HepG2 (cell line): ENCODE measurements around the gene GRHPR. TPM values are rescaled to one million over a fixed set of nuclear protein-coding genes. Genes with fewer than 3 reads are reported as not detected.

Experiments used
- FOXJ3 ChIP-seq: sonication (generic); formaldehyde crosslinking; IDR thresholded peaks from 2 replicates; pipeline ENCODE4 v1.4.0; 2020; ENCODE audit warnings: missing genetic modification reagents, mild to moderate bottlenecking, borderline replicate concordance
- GTF2F1 ChIP-seq: fragments of 150-350 bp; IDR thresholded peaks from 2 replicates; pipeline ENCODE4 v1.6.1; 2014; ENCODE audit warnings: low read length
- HHEX ChIP-seq: IDR thresholded peaks from 2 replicates; pipeline ENCODE4 v1.6.1; 2016; ENCODE audit warnings: control low read depth
- KMT2A ChIP-seq: sonication (generic); formaldehyde crosslinking; IDR thresholded peaks from 2 replicates; pipeline ENCODE4 v1.4.0; 2020; ENCODE audit warnings: missing genetic modification reagents
- MTF1 ChIP-seq: sonication (generic); formaldehyde crosslinking; IDR thresholded peaks from 2 replicates; pipeline ENCODE4 v1.5.0; 2020; ENCODE audit warnings: missing genetic modification reagents
- NCOA1 ChIP-seq: sonication (generic); formaldehyde crosslinking; IDR thresholded peaks from 2 replicates; pipeline ENCODE4 v1.9.0; 2021; ENCODE audit warnings: missing genetic modification reagents
- NR2F2 ChIP-seq: IDR thresholded peaks from 2 replicates; pipeline ENCODE4 v1.6.1; 2012; ENCODE audit warnings: low read depth, inconsistent platforms, borderline replicate concordance
- SETDB1 ChIP-seq: sonication (generic); formaldehyde crosslinking; IDR thresholded peaks from 2 replicates; pipeline ENCODE4 v1.5.1; 2020; ENCODE audit warnings: missing genetic modification reagents, mild to moderate bottlenecking, borderline replicate concordance
- SUZ12 ChIP-seq: fragments of 150-350 bp; IDR thresholded peaks from 2 replicates; pipeline ENCODE4 v1.6.1; 2014; ENCODE audit warnings: low read depth, low read length
- ZFP82 ChIP-seq: sonication (generic); formaldehyde crosslinking; IDR thresholded peaks from 2 replicates; pipeline ENCODE4 v1.5.1; 2020; ENCODE audit warnings: mild to moderate bottlenecking, missing genetic modification reagents, borderline replicate concordance
- ZFX ChIP-seq: sonication (generic); formaldehyde crosslinking; IDR thresholded peaks from 2 replicates; pipeline ENCODE4 v1.4.0; 2020; ENCODE audit warnings: mild to moderate bottlenecking, low read depth, missing genetic modification reagents, moderate library complexity
- ZNF180 ChIP-seq: sonication (generic); formaldehyde crosslinking; IDR thresholded peaks from 2 replicates; pipeline ENCODE4 v1.4.0; 2020; ENCODE audit warnings: low read depth, missing genetic modification reagents, borderline replicate concordance
- ZNF331 ChIP-seq: sonication (generic); formaldehyde crosslinking; IDR thresholded peaks from 2 replicates; pipeline ENCODE4 v1.4.0; 2020; ENCODE audit warnings: missing genetic modification reagents
- ZNF335 ChIP-seq: sonication (generic); formaldehyde crosslinking; IDR thresholded peaks from 2 replicates; pipeline ENCODE4 v1.4.0; 2020; ENCODE audit warnings: missing genetic modification reagents
- ZNF432 ChIP-seq: sonication (generic); formaldehyde crosslinking; IDR thresholded peaks from 2 replicates; pipeline ENCODE4 v1.5.0; 2020; ENCODE audit warnings: missing genetic modification reagents, mild to moderate bottlenecking, borderline replicate concordance
- ZNF546 ChIP-seq: sonication (generic); formaldehyde crosslinking; conservative IDR thresholded peaks from 2 replicates; pipeline ENCODE4 v1.8.1; 2023; ENCODE audit warnings: mild to moderate bottlenecking, missing genetic modification reagents
- ZNF550 ChIP-seq: sonication (generic); formaldehyde crosslinking; IDR thresholded peaks from 2 replicates; pipeline ENCODE4 v1.4.0; 2020; ENCODE audit warnings: mild to moderate bottlenecking, missing genetic modification reagents, borderline replicate concordance
- ZNF589 ChIP-seq: sonication (generic); formaldehyde crosslinking; conservative IDR thresholded peaks from 2 replicates; pipeline ENCODE4 v1.8.0; 2022; ENCODE audit warnings: mild to moderate bottlenecking, moderate library complexity, missing genetic modification reagents
- ZNF713 ChIP-seq: sonication (generic); formaldehyde crosslinking; IDR thresholded peaks from 2 replicates; pipeline ENCODE4 v1.4.0; 2020; ENCODE audit warnings: mild to moderate bottlenecking, missing genetic modification reagents
- polyA plus RNA-seq, 8 experiments: library from polyadenylated mRNA; depleted of rRNA in 3 of 8; stranded (reverse) in 7 of 8; unstranded in 1 of 8; fragments of >200 nt; fragmentation: Illumina TruSeq in 4 of 8; extraction: Trizol in 4 of 8; gene quantifications; 2 replicates each; pipeline versions ENCODE4 v1.2.1 to v1.2.3, GENCODE V29; 2011 to 2016; ENCODE audit warnings: low read depth in 4 of 8, missing spikeins in 1 of 8, mixed read lengths in 1 of 8; ENCODE audit not compliant: insufficient read depth in 1 of 8
- total RNA-seq, 5 experiments: library from RNA; depleted of rRNA; stranded (reverse); fragments of >200 nt; fragmentation: Illumina TruSeq; extraction: Trizol; gene quantifications; 2 replicates each; pipeline ENCODE4 v1.2.3, GENCODE V29; 2016; ENCODE audit warnings: low read depth in 1 of 5
- TF ChIP-seq, protein P1 (sequence below): sonication (generic); formaldehyde crosslinking; IDR thresholded peaks from 2 replicates; pipeline ENCODE4 v1.8.0; 2022; ENCODE audit warnings: missing genetic modification reagents, mild to moderate bottlenecking, inconsistent platforms, borderline replicate concordance
- TF ChIP-seq, protein P2 (sequence below): sonication (generic); formaldehyde crosslinking; IDR thresholded peaks from 2 replicates; pipeline ENCODE4 v1.9.0; 2021; ENCODE audit warnings: missing genetic modification reagents, borderline replicate concordance
- TF ChIP-seq, protein P3 (sequence below): sonication (generic); formaldehyde crosslinking; IDR thresholded peaks from 2 replicates; pipeline ENCODE4 v1.4.0; 2020; ENCODE audit warnings: missing genetic modification reagents, borderline replicate concordance
- TF ChIP-seq, protein P4 (sequence below): IDR thresholded peaks from 2 replicates; pipeline ENCODE4 v1.6.1; 2016; ENCODE audit warnings: missing genetic modification reagents, missing compliant biosample characterization

Gene GRHPR
- total and polyA plus RNA-seq, 2 of the 13 experiments (the other 11 are each of a cell fraction or from before 2014, with no cell fraction given), result 113 to 115 TPM

DNA sequence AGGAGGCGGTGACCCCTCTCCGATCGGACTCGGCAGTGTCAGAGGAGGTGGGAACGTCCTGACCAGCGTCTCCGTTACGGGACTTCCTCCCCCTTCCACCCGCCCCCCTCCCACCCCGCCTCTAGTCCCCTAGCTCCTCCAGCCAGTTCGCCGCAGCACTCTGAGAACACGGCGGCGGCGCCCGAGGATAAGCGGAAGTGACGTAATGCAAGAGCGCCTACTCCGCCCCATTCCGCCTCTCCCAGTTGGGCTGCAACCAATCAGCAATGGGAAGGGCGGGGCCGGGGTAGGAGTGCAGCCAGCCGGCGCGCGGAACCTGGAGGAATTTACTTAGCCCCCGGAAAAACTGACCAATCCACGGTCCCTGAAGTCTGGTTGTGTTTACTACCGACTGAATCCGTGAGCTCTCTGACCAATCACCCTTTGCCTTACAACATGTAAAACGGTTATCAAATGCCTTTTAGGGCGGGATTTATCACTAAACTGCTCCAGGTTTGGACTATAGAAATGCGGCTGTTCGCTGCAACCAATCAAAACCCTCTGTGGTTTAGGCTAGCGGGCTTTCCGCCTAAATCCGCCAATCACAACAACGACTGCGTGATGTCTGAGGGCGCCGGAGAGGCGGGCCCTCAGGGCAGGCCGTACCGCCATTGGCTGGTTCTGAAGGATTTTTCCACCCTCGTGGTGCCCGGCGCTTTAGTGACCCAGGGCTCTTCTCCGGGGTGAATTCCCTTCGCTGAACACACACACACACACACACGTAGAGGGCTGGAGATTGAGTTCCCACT, 42.9 kb downstream of the GRHPR start, which contains the start of gene ZBTB5 (continued):
- TF ChIP-seq ZNF331 (no peak), NCOA1 (CRISPR knock-in tag) (no peak), ZNF432 (no peak), MTF1 (CRISPR knock-in tag) (no peak), ZNF180 (CRISPR knock-in tag) (no peak), ZNF589 (CRISPR knock-in tag) (no peak), FOXJ3 (CRISPR knock-in tag) (no peak), HHEX (no peak; the same call in 1 of the 2 replicates), ZFX (CRISPR knock-in tag) (peak; percentile 43; the same call in 1 of the 2 replicates), SETDB1 (no peak), ZNF546 (no peak), NR2F2 (no peak; the same call in 1 of the 2 replicates), ZNF713 (CRISPR knock-in tag) (no peak), ZFP82 (CRISPR knock-in tag) (no peak), SUZ12 (no peak), KMT2A (no peak; the same call in 1 of the 2 replicates), GTF2F1 (peak; percentile 81; the same call in 1 of the 2 replicates), ZNF550 (no peak), ZNF335 (no peak)
- TF ChIP-seq, protein P1, sequence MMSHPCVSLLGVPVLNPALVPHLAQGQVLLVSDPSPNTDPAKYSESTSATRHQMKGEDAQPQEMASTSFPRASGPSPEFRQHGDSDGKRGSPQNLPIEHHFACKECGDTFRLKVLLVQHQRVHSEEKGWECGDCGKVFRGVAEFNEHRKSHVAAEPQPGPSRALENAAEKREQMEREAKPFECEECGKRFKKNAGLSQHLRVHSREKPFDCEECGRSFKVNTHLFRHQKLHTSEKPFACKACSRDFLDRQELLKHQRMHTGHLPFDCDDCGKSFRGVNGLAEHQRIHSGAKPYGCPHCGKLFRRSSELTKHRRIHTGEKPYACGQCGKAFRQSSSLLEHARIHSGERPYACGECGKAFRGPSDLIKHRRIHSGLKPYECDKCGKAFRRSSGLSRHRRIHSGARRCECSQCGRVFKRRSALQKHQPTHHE (CRISPR knock-in tag), result no peak
- TF ChIP-seq, protein P2, sequence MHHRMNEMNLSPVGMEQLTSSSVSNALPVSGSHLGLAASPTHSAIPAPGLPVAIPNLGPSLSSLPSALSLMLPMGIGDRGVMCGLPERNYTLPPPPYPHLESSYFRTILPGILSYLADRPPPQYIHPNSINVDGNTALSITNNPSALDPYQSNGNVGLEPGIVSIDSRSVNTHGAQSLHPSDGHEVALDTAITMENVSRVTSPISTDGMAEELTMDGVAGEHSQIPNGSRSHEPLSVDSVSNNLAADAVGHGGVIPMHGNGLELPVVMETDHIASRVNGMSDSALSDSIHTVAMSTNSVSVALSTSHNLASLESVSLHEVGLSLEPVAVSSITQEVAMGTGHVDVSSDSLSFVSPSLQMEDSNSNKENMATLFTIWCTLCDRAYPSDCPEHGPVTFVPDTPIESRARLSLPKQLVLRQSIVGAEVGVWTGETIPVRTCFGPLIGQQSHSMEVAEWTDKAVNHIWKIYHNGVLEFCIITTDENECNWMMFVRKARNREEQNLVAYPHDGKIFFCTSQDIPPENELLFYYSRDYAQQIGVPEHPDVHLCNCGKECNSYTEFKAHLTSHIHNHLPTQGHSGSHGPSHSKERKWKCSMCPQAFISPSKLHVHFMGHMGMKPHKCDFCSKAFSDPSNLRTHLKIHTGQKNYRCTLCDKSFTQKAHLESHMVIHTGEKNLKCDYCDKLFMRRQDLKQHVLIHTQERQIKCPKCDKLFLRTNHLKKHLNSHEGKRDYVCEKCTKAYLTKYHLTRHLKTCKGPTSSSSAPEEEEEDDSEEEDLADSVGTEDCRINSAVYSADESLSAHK (CRISPR knock-in tag), result no peak
- TF ChIP-seq, protein P3, sequence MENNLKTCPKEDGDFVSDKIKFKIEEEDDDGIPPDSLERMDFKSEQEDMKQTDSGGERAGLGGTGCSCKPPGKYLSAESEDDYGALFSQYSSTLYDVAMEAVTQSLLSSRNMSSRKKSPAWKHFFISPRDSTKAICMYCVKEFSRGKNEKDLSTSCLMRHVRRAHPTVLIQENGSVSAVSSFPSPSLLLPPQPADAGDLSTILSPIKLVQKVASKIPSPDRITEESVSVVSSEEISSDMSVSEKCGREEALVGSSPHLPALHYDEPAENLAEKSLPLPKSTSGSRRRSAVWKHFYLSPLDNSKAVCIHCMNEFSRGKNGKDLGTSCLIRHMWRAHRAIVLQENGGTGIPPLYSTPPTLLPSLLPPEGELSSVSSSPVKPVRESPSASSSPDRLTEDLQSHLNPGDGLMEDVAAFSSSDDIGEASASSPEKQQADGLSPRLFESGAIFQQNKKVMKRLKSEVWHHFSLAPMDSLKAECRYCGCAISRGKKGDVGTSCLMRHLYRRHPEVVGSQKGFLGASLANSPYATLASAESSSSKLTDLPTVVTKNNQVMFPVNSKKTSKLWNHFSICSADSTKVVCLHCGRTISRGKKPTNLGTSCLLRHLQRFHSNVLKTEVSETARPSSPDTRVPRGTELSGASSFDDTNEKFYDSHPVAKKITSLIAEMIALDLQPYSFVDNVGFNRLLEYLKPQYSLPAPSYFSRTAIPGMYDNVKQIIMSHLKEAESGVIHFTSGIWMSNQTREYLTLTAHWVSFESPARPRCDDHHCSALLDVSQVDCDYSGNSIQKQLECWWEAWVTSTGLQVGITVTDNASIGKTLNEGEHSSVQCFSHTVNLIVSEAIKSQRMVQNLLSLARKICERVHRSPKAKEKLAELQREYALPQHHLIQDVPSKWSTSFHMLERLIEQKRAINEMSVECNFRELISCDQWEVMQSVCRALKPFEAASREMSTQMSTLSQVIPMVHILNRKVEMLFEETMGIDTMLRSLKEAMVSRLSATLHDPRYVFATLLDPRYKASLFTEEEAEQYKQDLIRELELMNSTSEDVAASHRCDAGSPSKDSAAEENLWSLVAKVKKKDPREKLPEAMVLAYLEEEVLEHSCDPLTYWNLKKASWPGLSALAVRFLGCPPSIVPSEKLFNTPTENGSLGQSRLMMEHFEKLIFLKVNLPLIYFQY (CRISPR knock-in tag), result no peak
- TF ChIP-seq, protein P4, sequence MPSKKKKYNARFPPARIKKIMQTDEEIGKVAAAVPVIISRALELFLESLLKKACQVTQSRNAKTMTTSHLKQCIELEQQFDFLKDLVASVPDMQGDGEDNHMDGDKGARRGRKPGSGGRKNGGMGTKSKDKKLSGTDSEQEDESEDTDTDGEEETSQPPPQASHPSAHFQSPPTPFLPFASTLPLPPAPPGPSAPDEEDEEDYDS, result peak; percentile 79
